ENCODE measurements around the gene PAGE3. TPM values are rescaled to one million over a fixed set of nuclear protein-coding genes. Genes with fewer than 3 reads are reported as not detected.

Gene PAGE3
- total and polyA plus RNA-seq, 2 of the 8 experiments (the other 6 are each of a cell fraction or from before 2014, with no cell fraction given), result not detected

GRCh38 chrX:55240788-55241340 is 23.9 kb downstream of the PAGE3 start:
- no peak overlapping the region for H2BK120ac ChIP-seq (replicated peaks; ENCODE audit: low read depth, low read length)
- H3K27me3 ChIP-seq (replicated peaks in 1 of 4; ENCODE audit: control insufficient read depth in 3 of 4, extremely low read depth in 1 of 4, insufficient read depth in 3 of 4, low read length in 3 of 4), result no peaks in the 10 kb centered on the region
- H2BK5ac ChIP-seq (ENCODE audit: low read depth, low read length), result no peak overlapping the region
- POLR2A ChIA-PET (ENCODE audit: partially characterized antibody), result no interaction called here
- no peak overlapping the region for H3K56ac ChIP-seq (replicated peaks; ENCODE audit: insufficient read length, low read depth, low read length)
- no peak overlapping the region for H3K4me3 ChIP-seq (ENCODE audit: extremely low read depth in 1 of 4, insufficient read depth in 2 of 4, low read depth in 3 of 4, low read length in 4 of 4)
- no peaks in the 10 kb centered on the region for H3K4me1 ChIP-seq (replicated peaks in 1 of 4; ENCODE audit: control insufficient read depth in 3 of 4, insufficient read depth in 4 of 4, low read length in 3 of 4)
- H3K23me2 ChIP-seq (ENCODE audit: low read depth, low read length), result no peaks in the 10 kb centered on the region
- 80% methylated on average over 4 of the region's 6 CpGs; no CpG with 5 or more reads in 1 of the 2 experiments for WGBS, 2 experiments (ENCODE audit: extremely low coverage in 1 of 2, insufficient coverage in 1 of 2, insufficient read length in 1 of 2, insufficient replicate concordance in 2 of 2, low coverage in 1 of 2, low lambda C conversion rate in 2 of 2, missing lambda C conversion rate in 1 of 2)
- H2BK20ac ChIP-seq (ENCODE audit: low read length), result no peak overlapping the region
- no peak overlapping the region for H4K8ac ChIP-seq (ENCODE audit: extremely low read depth, insufficient read depth, low read length)
- no peaks in the 10 kb centered on the region for H4K20me1 ChIP-seq (replicated peaks in 1 of 2; ENCODE audit: control insufficient read depth in 1 of 2, insufficient read depth in 2 of 2, low read length in 2 of 2)
- H3K79me1 ChIP-seq (ENCODE audit: low read depth, low read length), result no peaks in the 10 kb centered on the region
- no peak for FAIRE-seq
- H3K23ac ChIP-seq (ENCODE audit: insufficient read length), result no peak overlapping the region
- H2BK12ac ChIP-seq (ENCODE audit: low read depth, low read length), result no peak overlapping the region
- H3K9me3 ChIP-seq (ENCODE audit: insufficient read depth in 2 of 2, low read depth in 1 of 2, low read length in 1 of 2), result peaks cover 3 to 12% of the 10 kb centered on the region in 2 experiments; a peak in 3 of 4 replicates
- H4K5ac ChIP-seq (ENCODE audit: insufficient read length, low read depth, low read length), result no peak overlapping the region
- no peak overlapping the region for H2BK15ac ChIP-seq (ENCODE audit: low read length)
- no peak overlapping the region for H2AK5ac ChIP-seq (ENCODE audit: low read depth, low read length)
- no peaks in the 10 kb centered on the region for H3K79me2 ChIP-seq (ENCODE audit: control insufficient read depth in 1 of 2, insufficient read depth in 2 of 2, low read length in 2 of 2)
- TF ChIP-seq JUND (IDR thresholded peaks at IDR 0.05; ENCODE audit: low read length) (no peak), ZNF274 (IDR thresholded peaks at IDR 0.05; ENCODE audit: borderline replicate concordance, extremely low read depth, low read length) (no peak), SP4 (IDR thresholded peaks at IDR 0.05; ENCODE audit: low read length) (no peak), RFX5 (IDR thresholded peaks at IDR 0.05; ENCODE audit: borderline replicate concordance, low read depth, low read length) (no peak)
- CTCF ChIA-PET (ENCODE audit: partially characterized antibody), result no interaction called here
- no peak overlapping the region for H3K27ac ChIP-seq (ENCODE audit: low read depth, low read length)
- no peak overlapping the region for H3K18ac ChIP-seq (ENCODE audit: extremely low read depth, low read length)
- no peak overlapping the region for H3K4me2 ChIP-seq (ENCODE audit: insufficient read depth in 1 of 2, low read depth in 2 of 2, low read length in 2 of 2)
- H3K4ac ChIP-seq (replicated peaks; ENCODE audit: insufficient read length, low read depth, low read length), result no peak overlapping the region
- H3K9ac ChIP-seq (replicated peaks in 1 of 4; ENCODE audit: extremely low read depth in 1 of 4, low read depth in 3 of 4, low read length in 3 of 4), result no peak overlapping the region
- H2AFZ ChIP-seq (ENCODE audit: low read length), result no peak overlapping the region
- no peaks in the 10 kb centered on the region for H3K36me3 ChIP-seq (ENCODE audit: control insufficient read depth in 2 of 4, insufficient read depth in 4 of 4, low read length in 3 of 4)
- DNase-seq (ENCODE audit: low read depth in 1 of 2, low spot score in 2 of 2), result no peak
- no peak overlapping the region for H3K14ac ChIP-seq (ENCODE audit: insufficient read length)
- no peak overlapping the region for H4K91ac ChIP-seq (replicated peaks; ENCODE audit: insufficient read length, low read length)
